Endodermal cell (in vitro differentiated cells): ENCODE measurements around the gene CRACDL. TPM values are rescaled to one million over a fixed set of nuclear protein-coding genes. Genes with fewer than 3 reads are reported as not detected.

Experiments used
- DNase-seq: peaks from one replicate; pipeline ENCODE4 v3.0.0-alpha.2; 2017
- H3K27ac ChIP-seq: 2 replicates; pipeline ENCODE4 v1.5.1; 2013; ENCODE audit warnings: mild to moderate bottlenecking, low read depth, low read length, moderate library complexity
- H3K27me3 ChIP-seq: 2 replicates; pipeline ENCODE4 v1.6.1; 2013; ENCODE audit warnings: mild to moderate bottlenecking, low read length, moderate library complexity; ENCODE audit not compliant: insufficient read depth, control insufficient read depth, poor library complexity, severe bottlenecking
- H3K36me3 ChIP-seq: 2 replicates; pipeline ENCODE4 v1.7.0; 2013; ENCODE audit warnings: mild to moderate bottlenecking, low read length, moderate library complexity; ENCODE audit not compliant: control insufficient read depth, insufficient read depth
- H3K4me1 ChIP-seq: one replicate; pipeline ENCODE4 v1.7.0; 2013; ENCODE audit warnings: low read length; ENCODE audit not compliant: control insufficient read depth, insufficient read depth
- H3K4me3 ChIP-seq: 2 replicates; pipeline ENCODE4 v1.5.1; 2013; ENCODE audit warnings: mild to moderate bottlenecking, low read length, moderate library complexity
- H3K9ac ChIP-seq: 2 replicates; pipeline ENCODE4 v1.6.1; 2013; ENCODE audit warnings: mild to moderate bottlenecking, low read length, moderate library complexity; ENCODE audit not compliant: poor library complexity, severe bottlenecking; ENCODE audit errors: extremely low read depth
- H3K9me3 ChIP-seq: 2 replicates; pipeline ENCODE4 v1.6.1; 2013; ENCODE audit warnings: mild to moderate bottlenecking, low read length, moderate library complexity; ENCODE audit not compliant: control insufficient read depth
- H3K27ac Mint-ChIP-seq: 2 replicates; pipeline ENCODE4 v1.8.0; 2020; ENCODE audit warnings: mixed read lengths
- H3K27me3 Mint-ChIP-seq: 2 replicates; pipeline ENCODE4 v1.8.0; 2021; ENCODE audit warnings: mild to moderate bottlenecking, mixed read lengths; ENCODE audit not compliant: insufficient read depth
- H3K36me3 Mint-ChIP-seq: 2 replicates; pipeline ENCODE4 v1.8.0; 2020; ENCODE audit warnings: low read depth, mixed read lengths
- H3K4me1 Mint-ChIP-seq: 2 replicates; pipeline ENCODE4 v1.8.0; 2020; ENCODE audit warnings: mixed read lengths
- H3K4me3 Mint-ChIP-seq: 2 replicates; pipeline ENCODE4 v1.8.0; 2020; ENCODE audit warnings: mild to moderate bottlenecking, moderate library complexity, mixed read lengths
- H3K9me3 Mint-ChIP-seq: 2 replicates; pipeline ENCODE4 v1.8.0; 2020; ENCODE audit warnings: mild to moderate bottlenecking, mixed read lengths
- WGBS, 2 experiments: methylation state at CpG; one replicate each; pipeline versions ENCODE4 v1.1.5 to v1.1.7; 2013; ENCODE audit warnings: missing lambda C conversion rate in 2 of 2, mixed read lengths in 1 of 2; ENCODE audit not compliant: insufficient coverage in 1 of 2, insufficient read length in 1 of 2; 5-methylcytosine and 5-hydroxymethylcytosine counted together
- total RNA-seq, 2 donors: library from RNA; stranded (reverse); fragmentation: NEBNext Ultra II Directional in 1 of 2; extraction: Animal tissue kit (Norgen Biotek cat#: 25700) in 1 of 2; gene quantifications; 2 replicates in 1 of 2; 3 replicates in 1 of 2; pipeline ENCODE4 v1.2.1, GENCODE V29; 2021
- TF ChIP-seq, protein P1 (sequence below): fragments of 200-600 bp; sonication (generic); conservative IDR thresholded peaks from 2 replicates; pipeline ENCODE4 v1.5.0; 2021; ENCODE audit warnings: antibody characterized with exemption, mild to moderate bottlenecking

CRACDL gene
- total RNA-seq, 2 donors from 2014 or later: 0.26 to 0.31 TPM

DNA sequence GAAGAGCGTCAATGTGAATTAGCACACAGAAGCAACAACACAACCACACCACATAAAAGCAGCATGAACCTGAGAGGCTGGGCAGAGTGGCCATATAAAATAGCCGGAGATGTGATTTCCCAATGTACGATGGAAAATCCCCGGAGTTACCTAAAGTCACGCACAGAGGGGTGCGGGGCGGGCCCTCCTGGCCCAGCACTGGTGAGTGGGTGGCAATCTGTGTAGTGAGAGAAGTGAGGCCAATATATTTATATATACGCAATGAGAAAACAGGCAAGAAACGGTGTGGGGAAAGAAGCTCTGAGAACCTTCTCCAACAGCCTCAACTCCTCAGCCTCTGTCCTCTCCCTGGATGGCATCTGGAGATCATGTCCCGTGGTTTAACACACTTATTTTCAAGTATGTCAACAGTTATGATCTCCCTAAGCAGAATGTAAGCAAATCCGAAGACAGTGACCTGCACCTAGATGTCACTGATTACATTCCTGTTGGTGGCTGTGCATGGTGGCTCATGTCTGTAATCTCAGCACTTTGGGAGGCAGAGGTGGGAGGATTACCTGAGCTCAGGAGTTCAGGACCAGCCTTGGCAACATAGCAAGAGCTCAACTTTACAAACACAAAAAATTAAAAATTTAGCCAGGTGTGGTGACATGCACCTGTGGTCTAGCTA lies 41.6 kb downstream of the CRACDL start:
- no peaks in the 10 kb centered on the region for H3K4me1 ChIP-seq
- Mint-ChIP-seq H3K27me3 (no peaks in the 10 kb centered on the region), H3K36me3 (no peaks in the 10 kb centered on the region), H3K4me3 (no peak overlapping the region), H3K4me1 (no peaks in the 10 kb centered on the region), H3K27ac (no peak overlapping the region), H3K9me3 (peaks cover 6% of the 10 kb centered on the region)
- H3K4me3 ChIP-seq: no peak overlapping the region
- no peaks in the 10 kb centered on the region for H3K9me3 ChIP-seq
- no peaks in the 10 kb centered on the region for H3K36me3 ChIP-seq
- TF ChIP-seq, protein P1, sequence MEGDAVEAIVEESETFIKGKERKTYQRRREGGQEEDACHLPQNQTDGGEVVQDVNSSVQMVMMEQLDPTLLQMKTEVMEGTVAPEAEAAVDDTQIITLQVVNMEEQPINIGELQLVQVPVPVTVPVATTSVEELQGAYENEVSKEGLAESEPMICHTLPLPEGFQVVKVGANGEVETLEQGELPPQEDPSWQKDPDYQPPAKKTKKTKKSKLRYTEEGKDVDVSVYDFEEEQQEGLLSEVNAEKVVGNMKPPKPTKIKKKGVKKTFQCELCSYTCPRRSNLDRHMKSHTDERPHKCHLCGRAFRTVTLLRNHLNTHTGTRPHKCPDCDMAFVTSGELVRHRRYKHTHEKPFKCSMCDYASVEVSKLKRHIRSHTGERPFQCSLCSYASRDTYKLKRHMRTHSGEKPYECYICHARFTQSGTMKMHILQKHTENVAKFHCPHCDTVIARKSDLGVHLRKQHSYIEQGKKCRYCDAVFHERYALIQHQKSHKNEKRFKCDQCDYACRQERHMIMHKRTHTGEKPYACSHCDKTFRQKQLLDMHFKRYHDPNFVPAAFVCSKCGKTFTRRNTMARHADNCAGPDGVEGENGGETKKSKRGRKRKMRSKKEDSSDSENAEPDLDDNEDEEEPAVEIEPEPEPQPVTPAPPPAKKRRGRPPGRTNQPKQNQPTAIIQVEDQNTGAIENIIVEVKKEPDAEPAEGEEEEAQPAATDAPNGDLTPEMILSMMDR: no peak
- H3K9ac ChIP-seq: no peak overlapping the region
- 88 to 93% methylated on average over 5 to 11 of the region's 11 CpGs for WGBS, 2 experiments
- no peak overlapping the region for H3K27ac ChIP-seq
- H3K27me3 ChIP-seq: no peaks in the 10 kb centered on the region
- no peak for DNase-seq

DNA sequence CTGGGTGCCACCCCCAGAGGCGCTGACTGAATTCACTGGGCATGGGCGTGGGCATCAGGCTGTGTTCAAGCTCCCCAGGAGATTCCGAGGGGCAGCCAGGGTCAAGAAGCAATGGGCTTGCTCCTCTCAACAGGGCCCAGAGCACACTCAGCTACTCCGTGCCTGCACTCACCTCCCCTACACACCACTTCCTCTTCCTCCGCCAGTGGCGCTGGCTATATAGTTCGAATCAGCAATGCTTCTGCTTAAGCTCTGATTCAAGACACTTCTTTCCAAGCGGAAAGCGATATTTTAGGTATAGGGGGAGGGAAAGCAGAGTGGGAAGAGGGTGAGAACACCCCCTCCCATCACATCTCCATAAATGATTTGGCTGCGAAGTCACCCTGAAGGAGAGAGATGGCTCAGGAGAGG lies 42.1 kb downstream of the CRACDL start:
- Mint-ChIP-seq H3K27me3 (no peaks in the 10 kb centered on the region), H3K27ac (no peak overlapping the region), H3K36me3 (no peaks in the 10 kb centered on the region), H3K9me3 (peaks cover 6% of the 10 kb centered on the region), H3K4me3 (no peak overlapping the region), H3K4me1 (no peaks in the 10 kb centered on the region)
- Histone ChIP-seq H3K27me3 (no peaks in the 10 kb centered on the region), H3K4me1 (no peaks in the 10 kb centered on the region), H3K9ac (no peak overlapping the region), H3K27ac (no peak overlapping the region), H3K4me3 (no peak overlapping the region), H3K9me3 (no peaks in the 10 kb centered on the region), H3K36me3 (no peaks in the 10 kb centered on the region)
- TF ChIP-seq, protein P1: no peak
- WGBS, 2 experiments: 92 to 94% methylated on average over 2 to 8 of the region's 10 CpGs
- no peak for DNase-seq

DNA sequence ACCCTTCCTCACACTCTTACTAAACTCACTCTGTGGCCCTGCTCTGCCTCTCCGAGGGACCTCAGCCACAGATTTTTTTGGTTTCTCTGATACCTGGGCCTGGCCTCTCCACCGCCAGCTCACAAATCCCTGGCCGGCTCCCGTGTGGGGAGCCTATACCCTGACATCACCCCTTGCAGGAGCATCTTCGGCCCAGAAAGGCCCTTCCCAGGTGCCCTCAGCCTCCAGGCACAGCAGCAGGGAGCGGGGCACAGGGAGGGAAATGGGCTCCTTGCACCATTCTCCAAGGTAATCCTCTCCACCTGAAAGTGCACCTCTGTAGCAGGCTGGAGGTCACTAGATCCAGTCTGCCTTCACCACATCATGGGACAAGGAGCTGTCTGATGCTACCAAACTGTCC lies 43.2 kb downstream of the CRACDL start:
- 80 to 91% methylated on average over 1 to 6 of the region's 6 CpGs for WGBS, 2 experiments
- Histone ChIP-seq H3K4me1 (no peaks in the 10 kb centered on the region), H3K9me3 (peaks cover 2% of the 10 kb centered on the region), H3K27me3 (no peaks in the 10 kb centered on the region), H3K27ac (no peak overlapping the region), H3K4me3 (no peak overlapping the region), H3K36me3 (no peaks in the 10 kb centered on the region), H3K9ac (no peak overlapping the region)
- H3K4me3 Mint-ChIP-seq: no peak overlapping the region
- H3K36me3 Mint-ChIP-seq: no peaks in the 10 kb centered on the region
- peak; percentile 17 for DNase-seq
- no peaks in the 10 kb centered on the region for H3K27me3 Mint-ChIP-seq
- TF ChIP-seq, protein P1: no peak
- peaks cover 6% of the 10 kb centered on the region for H3K9me3 Mint-ChIP-seq
- no peaks in the 10 kb centered on the region for H3K4me1 Mint-ChIP-seq
- no peak overlapping the region for H3K27ac Mint-ChIP-seq
